H9 (cell line): ENCODE measurements around the gene LENG9. TPM values are rescaled to one million over a fixed set of nuclear protein-coding genes. Genes with fewer than 3 reads are reported as not detected.
"Not testable (repeated sequence)": the region's sequence is repeated elsewhere in the genome, so short reads cannot be mapped to it uniquely, and the experiment has no call there.

ENCODE experiments used
- DNase-seq: peaks from one replicate; pipeline ENCODE4 v3.0.0-alpha.2; 2017
- H2AFZ ChIP-seq: one replicate; pipeline ENCODE4 v1.6.1; 2013; ENCODE audit warnings: mild to moderate bottlenecking, low read length, control low read depth, moderate library complexity
- H2AK5ac ChIP-seq: 2 replicates; pipeline ENCODE4 v1.6.1; 2013; ENCODE audit warnings: low read length, control low read depth, mixed read lengths; ENCODE audit not compliant: insufficient read length
- H2BK120ac ChIP-seq: one replicate; pipeline ENCODE4 v1.6.1; 2013; ENCODE audit warnings: low read depth, mild to moderate bottlenecking, low read length, control low read depth, inconsistent platforms; ENCODE audit not compliant: poor library complexity, severe bottlenecking
- H2BK12ac ChIP-seq: 2 replicates; pipeline ENCODE4 v1.6.1; 2013; ENCODE audit warnings: low read length, control low read depth, mixed read lengths, low read depth; ENCODE audit not compliant: insufficient read length
- H2BK15ac ChIP-seq: 2 replicates; pipeline ENCODE4 v1.6.1; 2013; ENCODE audit warnings: low read depth, low read length, control low read depth
- H2BK20ac ChIP-seq: one replicate; pipeline ENCODE4 v1.6.1; 2013; ENCODE audit warnings: low read depth, mild to moderate bottlenecking, low read length, control low read depth, inconsistent platforms; ENCODE audit not compliant: poor library complexity, severe bottlenecking
- H2BK5ac ChIP-seq: 2 replicates; pipeline ENCODE4 v1.6.1; 2013; ENCODE audit warnings: low read length, control low read depth, mixed read lengths; ENCODE audit not compliant: insufficient read length
- H3K14ac ChIP-seq: 2 replicates; pipeline ENCODE4 v1.6.1; 2013; ENCODE audit warnings: low read length, control low read depth; ENCODE audit not compliant: insufficient read depth
- H3K18ac ChIP-seq: 2 replicates; pipeline ENCODE4 v1.6.1; 2013; ENCODE audit warnings: low read depth, mild to moderate bottlenecking, mixed read lengths, low read length, control low read depth; ENCODE audit not compliant: insufficient read length
- H3K23ac ChIP-seq: 2 replicates; pipeline ENCODE4 v1.6.1; 2013; ENCODE audit warnings: low read length, control low read depth, mixed read lengths, low read depth; ENCODE audit not compliant: insufficient read length
- H3K23me2 ChIP-seq: 2 replicates; pipeline ENCODE4 v1.6.1; 2013; ENCODE audit warnings: low read depth, mild to moderate bottlenecking, mixed read lengths, low read length, control low read depth; ENCODE audit not compliant: insufficient read length, poor library complexity, severe bottlenecking
- H3K27ac ChIP-seq: 2 replicates; pipeline ENCODE4 v1.5.1; 2013; ENCODE audit warnings: low read length, control low read depth, mixed read lengths, low read depth; ENCODE audit not compliant: insufficient read length
- H3K27me3 ChIP-seq: 2 replicates; pipeline ENCODE4 v1.6.1; 2013; ENCODE audit warnings: low read length, control low read depth, inconsistent platforms; ENCODE audit not compliant: insufficient read depth
- H3K4ac ChIP-seq: 2 replicates; pipeline ENCODE4 v1.6.1; 2013; ENCODE audit warnings: low read depth, mild to moderate bottlenecking, control low read depth, inconsistent platforms, low read length, moderate library complexity
- H3K4me1 ChIP-seq: 2 replicates; pipeline ENCODE4 v1.6.1; 2013; ENCODE audit warnings: low read length, control low read depth, inconsistent platforms; ENCODE audit not compliant: insufficient read depth
- H3K4me2 ChIP-seq: 2 replicates; pipeline ENCODE4 v1.6.1; 2013; ENCODE audit warnings: low read length, control low read depth, mixed read lengths; ENCODE audit not compliant: insufficient read length, insufficient read depth
- H3K56ac ChIP-seq: 2 replicates; pipeline ENCODE4 v1.6.1; 2013; ENCODE audit warnings: low read depth, mild to moderate bottlenecking, mixed read lengths, low read length, control low read depth; ENCODE audit not compliant: insufficient read length
- H3K79me1 ChIP-seq: 2 replicates; pipeline ENCODE4 v1.6.1; 2013; ENCODE audit warnings: low read depth, mild to moderate bottlenecking, moderate library complexity, low read length, control low read depth, inconsistent platforms; ENCODE audit not compliant: insufficient read depth, poor library complexity, severe bottlenecking
- H3K79me2 ChIP-seq: 2 replicates; pipeline ENCODE4 v1.6.1; 2013; ENCODE audit warnings: low read length, control low read depth, inconsistent platforms; ENCODE audit not compliant: insufficient read depth
- H3K9ac ChIP-seq: 2 replicates; pipeline ENCODE4 v1.6.1; 2013; ENCODE audit warnings: low read length, control low read depth, mixed read lengths; ENCODE audit not compliant: insufficient read length; ENCODE audit errors: extremely low read depth
- H3K9me3 ChIP-seq: one replicate; pipeline ENCODE4 v1.6.1; 2013; ENCODE audit warnings: low read depth, low read length, inconsistent platforms; ENCODE audit not compliant: control insufficient read depth
- H3T11ph ChIP-seq: one replicate; pipeline ENCODE4 v1.6.1; 2013; ENCODE audit warnings: mild to moderate bottlenecking, low read length, control low read depth, inconsistent platforms
- H4K20me1 ChIP-seq: one replicate; pipeline ENCODE4 v1.6.1; 2013; ENCODE audit not compliant: control insufficient read depth, insufficient read length, insufficient read depth
- H4K5ac ChIP-seq: 2 replicates; pipeline ENCODE4 v1.6.1; 2013; ENCODE audit warnings: low read depth, mild to moderate bottlenecking, mixed read lengths, low read length, control low read depth; ENCODE audit not compliant: insufficient read length
- H4K8ac ChIP-seq: replicated peaks from 2 replicates; pipeline ENCODE4 v1.6.1; 2013; ENCODE audit warnings: low read length, control low read depth, mixed read lengths, low read depth; ENCODE audit not compliant: insufficient read length
- H4K91ac ChIP-seq: 2 replicates; pipeline ENCODE4 v1.6.1; 2013; ENCODE audit warnings: low read depth, mild to moderate bottlenecking, moderate library complexity, mixed read lengths, low read length, control low read depth; ENCODE audit not compliant: insufficient read length
- H3K27ac Mint-ChIP-seq, 3 experiments: 2 replicates in 2 of 3; 3 replicates in 1 of 3; pipeline ENCODE4 v1.8.0; 2020 to 2021; ENCODE audit warnings: mixed read lengths in 3 of 3, mild to moderate bottlenecking in 1 of 3, moderate library complexity in 1 of 3
- H3K27me3 Mint-ChIP-seq: 2 replicates; pipeline ENCODE4 v1.8.0; 2021; ENCODE audit warnings: low read depth, mild to moderate bottlenecking, moderate library complexity, mixed read lengths
- H3K36me3 Mint-ChIP-seq, 3 experiments: 2 replicates in 2 of 3; 3 replicates in 1 of 3; pipeline ENCODE4 v1.8.0; 2020 to 2021; ENCODE audit warnings: low read depth in 3 of 3, mixed read lengths in 3 of 3; ENCODE audit not compliant: insufficient read depth in 1 of 3
- H3K4me1 Mint-ChIP-seq, 2 experiments: 2 replicates each; pipeline ENCODE4 v1.8.0; 2020; ENCODE audit warnings: mixed read lengths in 2 of 2
- H3K4me3 Mint-ChIP-seq, 2 experiments: 2 replicates in 1 of 2; 3 replicates in 1 of 2; pipeline ENCODE4 v1.8.0; 2020 to 2021; ENCODE audit warnings: mild to moderate bottlenecking in 2 of 2, mixed read lengths in 2 of 2, moderate library complexity in 1 of 2
- H3K9me3 Mint-ChIP-seq, 2 experiments: 2 replicates in 1 of 2; 3 replicates in 1 of 2; pipeline ENCODE4 v1.8.0; 2020; ENCODE audit warnings: mild to moderate bottlenecking in 2 of 2, mixed read lengths in 2 of 2, moderate library complexity in 1 of 2
- CTCF ChIP-seq: fragments of 200-600 bp; sonication (generic); conservative IDR thresholded peaks from 3 replicates; pipeline ENCODE4 v1.8.0; 2021; ENCODE audit warnings: antibody characterized with exemption, mild to moderate bottlenecking
- WGBS: extraction: QIAGEN DNeasy Blood & Tissue Kit; methylation state at CpG from one replicate; pipeline ENCODE4 v1.1.7; 2013; ENCODE audit warnings: missing lambda C conversion rate, low lambda C conversion rate, mixed read lengths; ENCODE audit not compliant: insufficient read length; ENCODE audit errors: extremely low coverage; 5-methylcytosine and 5-hydroxymethylcytosine counted together
- total RNA-seq: library from RNA; stranded (reverse); gene quantifications from 2 replicates; pipeline ENCODE4 v1.2.1, GENCODE V29; 2021

LENG9 gene
- total RNA-seq, 1 experiment from 2014 or later, result 3.8 TPM

GRCh38 chr19:54506079-54506478 is 42.5 kb upstream of the LENG9 start:
- no peak overlapping the region for H3K18ac ChIP-seq
- H2BK20ac ChIP-seq, result no peak overlapping the region
- H2BK5ac ChIP-seq, result no peak overlapping the region
- H3K79me1 ChIP-seq, result no peaks in the 10 kb centered on the region
- DNase-seq, result no peak
- H3K4ac ChIP-seq, result no peak overlapping the region
- no peak overlapping the region for H4K8ac ChIP-seq
- no peaks in the 10 kb centered on the region for H3K79me2 ChIP-seq
- Mint-ChIP-seq H3K27ac (no peak overlapping the region), H3K4me3 (no peak overlapping the region), H3K27me3 (peaks cover 7% of the 10 kb centered on the region), H3K36me3 (peaks cover 6 to 28% (median 11%) of the 10 kb centered on the region in 3 experiments; a peak in 6 of 7 replicates), H3K9me3 (peaks cover 68 to 85% of the 10 kb centered on the region in 2 experiments), H3K4me1 (no peaks in the 10 kb centered on the region)
- H3K9ac ChIP-seq, result no peak overlapping the region
- peaks cover 25% of the 10 kb centered on the region for H3K9me3 ChIP-seq
- H4K20me1 ChIP-seq, result no peaks in the 10 kb centered on the region
- H3K23me2 ChIP-seq, result no peaks in the 10 kb centered on the region
- no peak overlapping the region for H4K91ac ChIP-seq
- H2BK12ac ChIP-seq, result no peak overlapping the region
- H3K27ac ChIP-seq, result no peak overlapping the region
- no peak overlapping the region for H3K56ac ChIP-seq
- TF ChIP-seq CTCF, result no peak
- H2AK5ac ChIP-seq, result no peak overlapping the region
- H3K23ac ChIP-seq, result no peak overlapping the region
- H3K14ac ChIP-seq, result no peak overlapping the region
- no peak overlapping the region for H3K4me2 ChIP-seq
- H3K4me1 ChIP-seq, result no peaks in the 10 kb centered on the region
- H2AFZ ChIP-seq, result no peak overlapping the region
- no peaks in the 10 kb centered on the region for H3K27me3 ChIP-seq
- H2BK120ac ChIP-seq, result no peak overlapping the region
- H3T11ph ChIP-seq, result no peak overlapping the region
- WGBS, result no CpG with 5 or more reads among the region's 10 CpGs
- no peak overlapping the region for H2BK15ac ChIP-seq
- H4K5ac ChIP-seq, result no peak overlapping the region

GRCh38 chr19:54505542-54505941 is 42.0 kb upstream of the LENG9 start:
- not testable (repeated sequence) for H4K8ac ChIP-seq, H3K9ac ChIP-seq, H2BK5ac ChIP-seq, H4K91ac ChIP-seq, H3K4me3 Mint-ChIP-seq, H2BK20ac ChIP-seq, H2BK120ac ChIP-seq, DNase-seq, H3K79me2 ChIP-seq, H3K18ac ChIP-seq, H3K56ac ChIP-seq, H2BK15ac ChIP-seq, H3K23me2 ChIP-seq, H3K4me1 ChIP-seq, H3K27me3 Mint-ChIP-seq, H3K27ac Mint-ChIP-seq, H3K79me1 ChIP-seq, H2AFZ ChIP-seq, H3K4ac ChIP-seq, H2BK12ac ChIP-seq, H4K20me1 ChIP-seq, H4K5ac ChIP-seq, H3K14ac ChIP-seq, H3K4me1 Mint-ChIP-seq, H3K23ac ChIP-seq, H3K27ac ChIP-seq, H2AK5ac ChIP-seq, H3T11ph ChIP-seq, H3K27me3 ChIP-seq, H3K4me2 ChIP-seq
- peaks cover 6 to 28% (median 11%) of the 10 kb centered on the region in 3 experiments; a peak in 5 of 7 replicates for H3K36me3 Mint-ChIP-seq
- H3K9me3 Mint-ChIP-seq, result peaks cover 72 to 89% of the 10 kb centered on the region in 2 experiments
- no CpG with 5 or more reads among the region's 4 CpGs for WGBS
- peaks cover 31% of the 10 kb centered on the region for H3K9me3 ChIP-seq
